Fibroblast of lung (primary cell): Measurements from ENCODE around the gene SLC4A8. TPM values are rescaled to one million over a fixed set of nuclear protein-coding genes. Genes with fewer than 3 reads are reported as not detected.
A peak's percentile ranks its signal among the peaks of the same experiment; 100 is the strongest.

Source experiments
- DNase-seq, 2 donors: peaks; one replicate each; pipeline versions ENCODE4 v3.0.0 to v3.0.0-alpha.2; 2010; ENCODE audit warnings: low read depth in 2 of 2
- H2AFZ ChIP-seq: 2 replicates; pipeline ENCODE4 v1.5.1; 2012; ENCODE audit warnings: low read length, control low read depth, inconsistent platforms
- H3K27ac ChIP-seq: 2 replicates; pipeline ENCODE4 v1.5.1; 2011; ENCODE audit warnings: low read length, control low read depth; ENCODE audit not compliant: insufficient read depth
- H3K27me3 ChIP-seq: 2 replicates; pipeline ENCODE4 v1.5.1; 2011; ENCODE audit warnings: mild to moderate bottlenecking, low read length; ENCODE audit not compliant: control insufficient read depth, insufficient read depth
- H3K36me3 ChIP-seq: 2 replicates; pipeline ENCODE4 v1.5.1; 2011; ENCODE audit warnings: low read length; ENCODE audit not compliant: control insufficient read depth, insufficient read depth
- H3K4me1 ChIP-seq: 2 replicates; pipeline ENCODE4 v1.5.1; 2011; ENCODE audit warnings: low read length; ENCODE audit not compliant: control insufficient read depth, insufficient read depth; ENCODE audit errors: extremely low read depth
- H3K4me2 ChIP-seq: 2 replicates; pipeline ENCODE4 v1.5.1; 2011; ENCODE audit warnings: low read length, control low read depth; ENCODE audit not compliant: insufficient read depth; ENCODE audit errors: extremely low read depth
- H3K4me3 ChIP-seq, 4 experiments: fragments of 200-600 bp in 1 of 4; sonication (generic) in 1 of 4; replicated peaks in 1 of 4; 2 replicates each; pipeline ENCODE4 v1.5.1; 2011 to 2016; ENCODE audit warnings: low read length in 4 of 4, low read depth in 3 of 4, mild to moderate bottlenecking in 3 of 4, control low read depth in 2 of 4, inconsistent platforms in 1 of 4, mixed read lengths in 1 of 4; ENCODE audit not compliant: insufficient read depth in 1 of 4; ENCODE audit errors: control extremely low read depth in 1 of 4
- H3K79me2 ChIP-seq: 2 replicates; pipeline ENCODE4 v1.5.1; 2012; ENCODE audit warnings: mild to moderate bottlenecking, low read length, inconsistent platforms; ENCODE audit not compliant: control insufficient read depth, insufficient read depth
- H3K9ac ChIP-seq: 2 replicates; pipeline ENCODE4 v1.5.1; 2011; ENCODE audit warnings: mild to moderate bottlenecking, low read length, control low read depth; ENCODE audit not compliant: insufficient read depth
- H3K9me3 ChIP-seq: 2 replicates; pipeline ENCODE4 v1.5.1; 2012; ENCODE audit warnings: low read depth, low read length; ENCODE audit not compliant: control insufficient read depth, insufficient read depth
- H4K20me1 ChIP-seq: 2 replicates; pipeline ENCODE4 v1.5.1; 2011; ENCODE audit warnings: low read length; ENCODE audit not compliant: control insufficient read depth, insufficient read depth; ENCODE audit errors: extremely low read depth
- EZH2 ChIP-seq: IDR thresholded peaks from 2 replicates; pipeline ENCODE4 v1.5.1; 2012; ENCODE audit warnings: low read length, control low read depth, mild to moderate bottlenecking; ENCODE audit errors: missing control alignments
- polyA plus RNA-seq, 2 donors: library from polyadenylated mRNA; depleted of rRNA in 1 of 2; stranded (reverse) in 1 of 2; unstranded in 1 of 2; fragments of >200 nt; gene quantifications; 2 replicates each; pipeline ENCODE4 v1.2.1, GENCODE V29; 2011 to 2012; ENCODE audit warnings: missing spikeins in 1 of 2
- total RNA-seq: library from RNA; depleted of rRNA; stranded (reverse); fragments of >200 nt; gene quantifications from 2 replicates; pipeline ENCODE4 v1.2.1, GENCODE V29; 2014
- TF ChIP-seq, protein P1 (sequence below), 2 donors: IDR thresholded peaks in 1 of 2; conservative IDR thresholded peaks in 1 of 2; 1 replicate in 1 of 2; 2 replicates in 1 of 2; pipeline ENCODE4 v1.5.1; 2011 to 2012; ENCODE audit warnings: low read length in 2 of 2, control low read depth in 1 of 2, inconsistent platforms in 1 of 2, low read depth in 1 of 2, mild to moderate bottlenecking in 1 of 2

The SLC4A8 gene
- total and polyA plus RNA-seq, 2 donors (not counting 1 experiment from before 2014, with no cell fraction given): 4.9 to 7.3 TPM

DNA sequence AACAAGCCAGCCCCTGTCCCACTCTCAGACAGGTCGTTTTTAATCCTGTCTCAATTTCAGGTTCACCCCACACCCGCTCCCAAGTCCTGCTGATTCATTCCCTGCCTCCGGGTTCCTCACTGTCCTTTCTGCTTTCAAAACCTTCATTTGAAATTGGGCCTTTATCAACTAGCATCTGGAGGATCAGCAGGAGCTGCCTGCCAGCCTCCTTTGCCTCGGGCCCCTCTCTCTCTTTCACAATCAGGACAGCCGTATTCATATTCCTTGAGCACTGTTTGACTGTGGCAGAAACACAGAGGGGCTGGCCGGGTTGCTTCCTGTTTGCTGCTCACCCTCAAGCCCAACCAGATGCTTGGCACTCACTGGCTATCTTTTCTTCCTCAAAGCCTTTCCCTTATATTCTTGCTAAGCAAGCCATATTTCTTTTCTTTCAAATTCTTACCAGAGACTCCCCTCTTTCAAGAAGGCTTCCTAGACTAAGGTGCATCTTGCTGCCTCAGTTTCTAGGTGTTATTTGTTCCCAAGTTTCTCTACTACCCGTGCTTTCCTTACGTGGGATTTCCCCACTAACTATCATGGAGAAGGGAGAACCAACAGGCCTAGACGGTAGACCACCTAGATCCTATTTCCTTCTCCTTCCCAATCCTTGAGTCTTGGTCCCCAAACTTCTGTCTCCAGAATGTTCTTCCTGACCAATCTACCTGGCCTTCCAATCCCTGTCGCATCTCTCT is 36.4 kb upstream of the SLC4A8 start:
- Histone ChIP-seq H3K4me3 (no peak overlapping the region), H3K4me2 (peak overlapping the region; percentile 68), H3K27ac (peak overlapping the region; percentile 46)

DNA sequence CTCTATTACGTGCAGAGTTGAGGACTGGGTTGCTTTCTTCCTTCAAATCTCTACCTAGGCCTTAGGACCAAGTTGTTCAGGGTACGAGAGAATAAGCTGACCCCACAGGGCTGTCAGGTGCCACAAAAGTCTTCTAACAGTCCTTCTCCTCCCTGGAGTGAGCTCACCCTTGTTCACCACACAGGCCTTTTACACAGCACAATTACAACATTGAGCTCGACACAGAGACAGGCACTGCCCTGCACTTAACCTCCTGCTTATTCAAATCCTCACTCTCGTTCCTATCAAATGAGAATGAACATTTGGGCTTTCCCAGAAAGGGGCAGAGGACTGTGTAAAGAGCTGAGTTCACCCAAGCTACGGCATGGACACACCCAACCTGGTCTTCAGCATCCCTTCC is 35.8 kb upstream of the SLC4A8 start:
- no peak overlapping the region for H3K9ac ChIP-seq
- no peaks in the 10 kb centered on the region for H4K20me1 ChIP-seq
- H2AFZ ChIP-seq: no peak overlapping the region
- H3K27ac ChIP-seq: no peak overlapping the region
- H3K4me3 ChIP-seq: no peak overlapping the region
- peaks cover 2% of the 10 kb centered on the region for H3K36me3 ChIP-seq
- H3K4me1 ChIP-seq: peaks cover 34% of the 10 kb centered on the region
- no peaks in the 10 kb centered on the region for H3K27me3 ChIP-seq
- peak in 1 of 2 donors; percentile 44 for DNase-seq
- H3K4me2 ChIP-seq: no peak overlapping the region
- H3K9me3 ChIP-seq: no peaks in the 10 kb centered on the region
- peaks cover 7% of the 10 kb centered on the region for H3K79me2 ChIP-seq
- no peak for TF ChIP-seq EZH2
- TF ChIP-seq, protein P1, sequence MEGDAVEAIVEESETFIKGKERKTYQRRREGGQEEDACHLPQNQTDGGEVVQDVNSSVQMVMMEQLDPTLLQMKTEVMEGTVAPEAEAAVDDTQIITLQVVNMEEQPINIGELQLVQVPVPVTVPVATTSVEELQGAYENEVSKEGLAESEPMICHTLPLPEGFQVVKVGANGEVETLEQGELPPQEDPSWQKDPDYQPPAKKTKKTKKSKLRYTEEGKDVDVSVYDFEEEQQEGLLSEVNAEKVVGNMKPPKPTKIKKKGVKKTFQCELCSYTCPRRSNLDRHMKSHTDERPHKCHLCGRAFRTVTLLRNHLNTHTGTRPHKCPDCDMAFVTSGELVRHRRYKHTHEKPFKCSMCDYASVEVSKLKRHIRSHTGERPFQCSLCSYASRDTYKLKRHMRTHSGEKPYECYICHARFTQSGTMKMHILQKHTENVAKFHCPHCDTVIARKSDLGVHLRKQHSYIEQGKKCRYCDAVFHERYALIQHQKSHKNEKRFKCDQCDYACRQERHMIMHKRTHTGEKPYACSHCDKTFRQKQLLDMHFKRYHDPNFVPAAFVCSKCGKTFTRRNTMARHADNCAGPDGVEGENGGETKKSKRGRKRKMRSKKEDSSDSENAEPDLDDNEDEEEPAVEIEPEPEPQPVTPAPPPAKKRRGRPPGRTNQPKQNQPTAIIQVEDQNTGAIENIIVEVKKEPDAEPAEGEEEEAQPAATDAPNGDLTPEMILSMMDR (conservative IDR thresholded peaks at IDR 0.05 in 1 of 2, IDR thresholded peaks at IDR 0.05 in 1 of 2; ENCODE audit: low read depth in 1 of 2, low read length in 2 of 2): no peak

More for the DNA sequence above, 36.4 kb upstream of the SLC4A8 start:
- H2AFZ ChIP-seq: no peak overlapping the region
- H3K36me3 ChIP-seq: no peaks in the 10 kb centered on the region
- DNase-seq: peak; percentile 50 to 82
- TF ChIP-seq, protein P1 (conservative IDR thresholded peaks at IDR 0.05 in 1 of 2, IDR thresholded peaks at IDR 0.05 in 1 of 2; ENCODE audit: low read depth in 1 of 2, low read length in 2 of 2): no peak
- TF ChIP-seq EZH2: no peak
- H4K20me1 ChIP-seq: no peaks in the 10 kb centered on the region
- peaks cover 28% of the 10 kb centered on the region for H3K4me1 ChIP-seq
- H3K9ac ChIP-seq: no peak overlapping the region
- H3K9me3 ChIP-seq: no peaks in the 10 kb centered on the region
- H3K27me3 ChIP-seq: no peaks in the 10 kb centered on the region
- peaks cover 5% of the 10 kb centered on the region for H3K79me2 ChIP-seq

DNA sequence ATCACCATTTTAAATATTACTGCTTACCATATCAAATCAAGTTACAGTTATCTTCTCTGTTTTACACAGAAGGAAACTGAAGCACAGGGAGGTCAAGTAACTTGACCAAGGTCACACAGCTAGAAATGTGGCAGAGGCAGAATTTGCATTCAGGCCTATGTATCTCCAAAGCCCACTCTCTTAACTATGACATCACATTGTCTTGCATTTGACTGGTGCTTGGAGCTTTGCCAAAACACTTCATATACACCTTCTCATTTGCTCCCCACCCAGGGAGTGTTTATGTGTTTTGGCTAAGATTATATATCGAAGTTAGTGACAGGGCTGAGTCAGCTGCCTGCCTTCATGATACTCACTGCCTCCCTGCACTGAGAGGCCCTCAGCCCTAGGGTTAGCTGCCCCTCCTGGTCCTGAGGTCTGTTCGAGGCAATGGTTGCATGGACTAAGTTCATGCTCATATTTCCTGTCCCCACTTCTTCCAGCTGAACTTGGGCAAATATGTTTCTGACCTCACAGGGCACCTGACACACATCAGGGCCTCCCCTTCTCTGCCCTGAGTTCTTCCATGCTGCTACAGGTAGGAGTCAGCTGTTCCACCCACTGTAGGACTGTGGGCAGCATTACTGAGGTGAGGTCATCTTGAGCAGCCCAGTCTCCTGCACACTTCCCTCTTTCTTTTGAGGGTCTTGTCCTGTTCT is 35.2 kb upstream of the SLC4A8 start:
- Histone ChIP-seq H3K4me1 (peaks cover 39% of the 10 kb centered on the region), H3K4me2 (peak overlapping the region; percentile 46), H3K27me3 (no peaks in the 10 kb centered on the region), H3K36me3 (peaks cover 2% of the 10 kb centered on the region), H3K9ac (no peak overlapping the region), H3K9me3 (no peaks in the 10 kb centered on the region), H3K27ac (peak overlapping the region; percentile 69), H3K4me3 (no peak overlapping the region), H4K20me1 (no peaks in the 10 kb centered on the region), H2AFZ (no peak overlapping the region), H3K79me2 (peaks cover 7% of the 10 kb centered on the region)
- DNase-seq: peak; percentile 75 to 96
- TF ChIP-seq, protein P1 (conservative IDR thresholded peaks at IDR 0.05 in 1 of 2, IDR thresholded peaks at IDR 0.05 in 1 of 2; ENCODE audit: low read depth in 1 of 2, low read length in 2 of 2): no peak
- TF ChIP-seq EZH2: no peak
